ENCODE measurements around the gene IPO11. TPM values are rescaled to one million over a fixed set of nuclear protein-coding genes. Genes with fewer than 3 reads are reported as not detected.
"Not testable (repeated sequence)": the region's sequence is repeated elsewhere in the genome, so short reads cannot be mapped to it uniquely, and the experiment has no call there.

Gene IPO11
- total RNA-seq, 2 experiments from 2014 or later: 54.8 to 57.2 TPM

DNA sequence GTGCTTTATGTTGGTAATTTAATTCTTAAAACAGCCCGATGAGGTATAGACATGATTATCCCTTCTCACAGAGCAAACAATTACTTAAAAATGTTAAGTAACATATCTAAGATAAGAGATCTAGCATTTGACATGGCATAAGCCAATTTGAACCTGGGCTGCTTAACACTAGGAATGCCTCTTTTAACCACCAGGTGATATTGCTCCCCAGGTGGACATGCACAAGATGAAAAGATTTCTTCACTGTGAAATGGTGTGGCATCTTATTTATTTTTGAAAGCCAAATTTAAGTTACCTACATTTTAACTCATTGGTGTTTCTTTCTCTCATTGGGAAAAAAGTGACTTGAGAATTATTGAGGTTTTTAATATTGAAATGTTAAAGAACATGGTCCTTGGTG lies 150.3 kb downstream of the IPO11 start:
- H3K36me3 Mint-ChIP-seq (ENCODE audit: low read depth): peaks cover 49% of the 10 kb centered on the region
- H3K4me1 Mint-ChIP-seq (ENCODE audit: low read depth): no peaks in the 10 kb centered on the region
- no peak overlapping the region for H3K4me3 Mint-ChIP-seq
- H3K27me3 Mint-ChIP-seq (ENCODE audit: low read depth): no peaks in the 10 kb centered on the region
- CTCF ChIA-PET: no interaction called here
- intact Hi-C loops (cut with micrococcal nuclease): no loop called here
- DNase-seq: no peak
- H3K9me3 Mint-ChIP-seq: peaks cover 15% of the 10 kb centered on the region
- H3K27ac Mint-ChIP-seq: no peak overlapping the region

- Mint-ChIP-seq H3K36me3 (ENCODE audit: low read depth) (peaks cover 56% of the 10 kb centered on the region), H3K4me3 (no peak overlapping the region), H3K27ac (no peak overlapping the region), H3K9me3 (peaks cover 18% of the 10 kb centered on the region), H3K27me3 (ENCODE audit: low read depth) (no peaks in the 10 kb centered on the region), H3K4me1 (ENCODE audit: low read depth) (peaks cover 4% of the 10 kb centered on the region)
- CTCF ChIA-PET: no interaction called here
- intact Hi-C loops (cut with micrococcal nuclease): no loop called here
- no peak for DNase-seq
Measured at GRCh38 chr5:62564101-62564500, 151.5 kb downstream of the IPO11 start.

DNA sequence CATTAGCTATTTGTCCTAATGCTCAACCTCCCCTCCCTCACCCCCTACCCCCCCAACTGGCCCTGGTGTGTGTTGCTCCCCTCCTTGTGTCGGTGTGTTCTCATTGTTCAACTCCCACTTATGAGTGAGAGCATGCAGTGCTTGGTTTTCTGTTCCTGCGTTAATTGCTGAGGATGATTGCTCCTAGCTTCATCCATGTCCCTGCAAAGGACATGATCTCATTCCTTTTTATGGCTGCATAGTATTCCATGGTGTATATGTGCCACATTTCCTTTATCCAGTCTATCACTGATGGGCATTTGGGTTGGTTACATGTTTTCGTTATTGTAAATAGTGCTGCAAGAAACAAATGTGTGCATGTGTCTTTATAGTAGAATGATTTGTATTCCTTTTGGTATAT lies 153.2 kb downstream of the IPO11 start:
- H3K4me1 Mint-ChIP-seq (ENCODE audit: low read depth): peaks cover 13% of the 10 kb centered on the region
- DNase-seq; H3K4me3 Mint-ChIP-seq; H3K27me3 Mint-ChIP-seq (ENCODE audit: low read depth); intact Hi-C loops (cut with micrococcal nuclease); H3K27ac Mint-ChIP-seq; CTCF ChIA-PET: not testable (repeated sequence)
- H3K36me3 Mint-ChIP-seq (ENCODE audit: low read depth): peaks cover 51% of the 10 kb centered on the region
- H3K9me3 Mint-ChIP-seq: peaks cover 18% of the 10 kb centered on the region

DNA sequence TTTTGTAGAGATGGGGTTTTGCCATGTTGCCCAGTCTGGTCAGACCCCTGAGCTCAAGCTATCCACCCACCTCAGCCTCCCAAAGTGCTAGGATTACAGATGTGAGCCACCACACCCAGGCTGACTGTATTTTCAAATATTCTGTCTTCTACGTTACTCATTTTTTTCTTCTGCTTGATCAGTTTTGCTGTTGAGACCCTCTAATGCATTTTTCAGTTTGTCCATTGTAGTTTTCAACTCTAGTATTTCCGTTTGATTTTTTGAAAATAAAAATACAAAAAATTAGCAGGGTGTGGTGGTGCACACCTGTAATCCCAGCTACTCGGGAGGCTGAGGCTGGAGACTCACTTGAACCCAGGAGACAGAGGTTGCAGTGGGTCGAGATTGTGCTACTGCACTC lies 155.6 kb downstream of the IPO11 start:
- Mint-ChIP-seq H3K4me3 (no peak overlapping the region), H3K4me1 (ENCODE audit: low read depth) (peaks cover 15% of the 10 kb centered on the region), H3K36me3 (ENCODE audit: low read depth) (peaks cover 46% of the 10 kb centered on the region), H3K27ac (no peak overlapping the region), H3K27me3 (ENCODE audit: low read depth) (no peaks in the 10 kb centered on the region), H3K9me3 (peaks cover 18% of the 10 kb centered on the region)
- CTCF ChIA-PET: no interaction called here
- intact Hi-C loops (cut with micrococcal nuclease): no loop called here
- no peak for DNase-seq

DNA sequence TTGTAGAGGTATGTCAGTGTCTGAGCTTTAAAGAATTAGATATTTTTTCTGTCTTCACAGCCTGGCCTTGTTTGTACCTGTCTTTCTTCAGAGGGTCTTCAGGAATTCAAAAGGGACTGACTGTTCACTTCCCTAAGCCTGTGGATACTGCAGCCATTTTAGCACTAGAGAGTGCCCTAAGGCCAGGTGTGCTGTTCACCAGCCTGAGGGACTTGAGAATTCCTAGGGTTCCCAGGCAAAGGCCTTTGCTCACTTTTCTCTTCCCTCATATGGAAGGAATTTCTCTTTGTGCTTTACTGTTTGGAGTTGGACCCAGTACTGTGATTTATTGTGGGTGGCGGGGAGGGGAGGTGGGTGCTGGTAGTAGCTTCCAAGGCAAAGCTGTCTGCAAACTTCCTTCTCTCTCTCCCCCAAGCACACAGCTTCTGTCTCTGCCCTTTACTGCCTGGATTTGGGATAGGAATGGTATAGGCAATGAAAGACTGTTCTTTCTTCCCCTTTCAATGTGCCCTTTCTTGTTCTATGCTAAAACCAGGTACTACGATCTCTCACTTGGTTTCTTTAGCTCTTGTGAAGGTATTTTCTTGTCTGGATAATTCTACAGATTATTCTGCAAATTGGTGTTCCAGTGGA lies 156.4 kb downstream of the IPO11 start:
- peaks cover 15% of the 10 kb centered on the region for H3K4me1 Mint-ChIP-seq (ENCODE audit: low read depth)
- no peak overlapping the region for H3K4me3 Mint-ChIP-seq
- peaks cover 18% of the 10 kb centered on the region for H3K9me3 Mint-ChIP-seq
- intact Hi-C loops (cut with micrococcal nuclease): loop anchor here (1.0 kb wide), 1 partner anchor 9 kb away; the partner anchor contains the start of gene LRRC70
- H3K27me3 Mint-ChIP-seq (ENCODE audit: low read depth): no peaks in the 10 kb centered on the region
- CTCF ChIA-PET: no interaction called here
- DNase-seq: no peak
- peaks cover 46% of the 10 kb centered on the region for H3K36me3 Mint-ChIP-seq (ENCODE audit: low read depth)
- H3K27ac Mint-ChIP-seq: peak overlapping the region; percentile 25

GRCh38 chr5:62569470-62569869 lies 156.9 kb downstream of the IPO11 start:
- CTCF ChIA-PET: no interaction called here
- H3K4me1 Mint-ChIP-seq (ENCODE audit: low read depth): peaks cover 20% of the 10 kb centered on the region
- peaks cover 43% of the 10 kb centered on the region for H3K36me3 Mint-ChIP-seq (ENCODE audit: low read depth)
- H3K4me3 Mint-ChIP-seq: no peak overlapping the region
- peak overlapping the region; percentile 25 for H3K27ac Mint-ChIP-seq
- no peaks in the 10 kb centered on the region for H3K27me3 Mint-ChIP-seq (ENCODE audit: low read depth)
- DNase-seq: no peak
- intact Hi-C loops (cut with micrococcal nuclease): loop anchor here (1.0 kb wide), 1 partner anchor 9 kb away; the partner anchor contains the start of gene LRRC70
- H3K9me3 Mint-ChIP-seq: peaks cover 18% of the 10 kb centered on the region

DNA sequence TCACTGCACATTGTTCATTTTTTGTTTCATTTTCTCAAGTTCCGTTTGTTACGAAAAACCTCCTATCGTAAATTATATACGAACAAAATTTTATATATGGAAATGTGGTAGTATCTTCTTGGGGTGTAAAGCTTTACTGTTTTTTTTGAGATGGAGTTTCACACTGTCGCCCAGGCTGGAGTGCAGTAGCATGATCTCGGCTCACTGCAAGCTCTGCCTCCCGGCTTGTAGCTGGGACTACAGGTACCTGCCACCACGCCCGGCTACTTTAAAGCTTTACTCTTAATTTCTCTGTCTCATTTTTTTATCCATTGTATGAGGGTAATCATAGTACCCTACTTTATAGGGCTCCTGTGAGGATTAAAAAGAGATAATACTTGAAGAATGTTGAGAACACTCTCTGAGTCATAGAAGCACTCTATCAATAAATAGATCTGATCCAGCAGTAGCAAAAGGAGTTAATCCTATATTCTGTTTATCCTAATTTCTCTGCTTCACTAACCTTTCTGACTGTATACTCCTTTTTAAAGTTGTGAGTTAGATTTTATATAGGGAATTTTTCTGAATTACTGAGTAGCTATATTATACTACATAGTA lies 160.5 kb downstream of the IPO11 start:
- no peak overlapping the region for H3K27ac Mint-ChIP-seq
- intact Hi-C loops (cut with micrococcal nuclease): no loop called here
- H3K4me1 Mint-ChIP-seq (ENCODE audit: low read depth): peaks cover 31% of the 10 kb centered on the region
- H3K27me3 Mint-ChIP-seq (ENCODE audit: low read depth): no peaks in the 10 kb centered on the region
- H3K4me3 Mint-ChIP-seq: no peak overlapping the region
- H3K9me3 Mint-ChIP-seq: peaks cover 2% of the 10 kb centered on the region
- no peak for DNase-seq
- H3K36me3 Mint-ChIP-seq (ENCODE audit: low read depth): peaks cover 15% of the 10 kb centered on the region
- CTCF ChIA-PET: no interaction called here

GRCh38 chr5:62574599-62574998 lies 162.0 kb downstream of the IPO11 start:
- no peak overlapping the region for H3K27ac Mint-ChIP-seq
- H3K36me3 Mint-ChIP-seq (ENCODE audit: low read depth): peaks cover 5% of the 10 kb centered on the region
- H3K27me3 Mint-ChIP-seq (ENCODE audit: low read depth): no peaks in the 10 kb centered on the region
- DNase-seq: no peak
- peaks cover 26% of the 10 kb centered on the region for H3K4me1 Mint-ChIP-seq (ENCODE audit: low read depth)
- H3K9me3 Mint-ChIP-seq: no peaks in the 10 kb centered on the region
- no peak overlapping the region for H3K4me3 Mint-ChIP-seq
- CTCF ChIA-PET: no interaction called here
- intact Hi-C loops (cut with micrococcal nuclease): no loop called here

DNA sequence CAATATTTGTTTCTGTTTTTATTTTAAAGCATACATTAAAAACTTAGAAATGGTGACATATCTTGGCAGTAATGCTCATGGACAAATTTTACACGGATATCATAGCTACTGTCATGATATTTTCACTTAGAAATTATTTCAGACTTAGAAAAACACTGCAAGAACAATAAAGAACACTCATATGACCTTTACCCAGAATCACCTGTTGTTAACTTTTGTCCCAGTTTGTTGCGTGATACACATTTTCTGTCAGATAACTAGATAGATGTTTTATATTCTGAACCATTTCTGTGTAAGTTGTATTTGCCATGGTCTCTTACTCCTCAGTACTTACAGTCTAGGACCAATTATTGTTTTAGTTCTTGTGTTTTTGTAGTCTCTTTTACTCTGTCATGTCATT lies 162.5 kb downstream of the IPO11 start:
- DNase-seq: no peak
- Mint-ChIP-seq H3K4me3 (no peak overlapping the region), H3K9me3 (no peaks in the 10 kb centered on the region), H3K27me3 (ENCODE audit: low read depth) (no peaks in the 10 kb centered on the region), H3K27ac (no peak overlapping the region), H3K4me1 (ENCODE audit: low read depth) (peaks cover 26% of the 10 kb centered on the region), H3K36me3 (ENCODE audit: low read depth) (peaks cover 5% of the 10 kb centered on the region)
- CTCF ChIA-PET: no interaction called here
- intact Hi-C loops (cut with micrococcal nuclease): loop anchor here (5.0 kb wide), 1 partner anchor 173 kb away; the partner anchor contains the start of gene DIMT1

- H3K27me3 Mint-ChIP-seq (ENCODE audit: low read depth): no peaks in the 10 kb centered on the region
- H3K4me1 Mint-ChIP-seq (ENCODE audit: low read depth): peaks cover 24% of the 10 kb centered on the region
- no peak overlapping the region for H3K27ac Mint-ChIP-seq
- no peak overlapping the region for H3K4me3 Mint-ChIP-seq
- CTCF ChIA-PET: no interaction called here
- intact Hi-C loops (cut with micrococcal nuclease): loop anchor here (5.0 kb wide), 1 partner anchor 173 kb away; the partner anchor contains the start of gene DIMT1
- peaks cover 4% of the 10 kb centered on the region for H3K36me3 Mint-ChIP-seq (ENCODE audit: low read depth)
- DNase-seq: no peak
- H3K9me3 Mint-ChIP-seq: no peaks in the 10 kb centered on the region
Measured at GRCh38 chr5:62575489-62575888, 162.9 kb downstream of the IPO11 start.

DNA sequence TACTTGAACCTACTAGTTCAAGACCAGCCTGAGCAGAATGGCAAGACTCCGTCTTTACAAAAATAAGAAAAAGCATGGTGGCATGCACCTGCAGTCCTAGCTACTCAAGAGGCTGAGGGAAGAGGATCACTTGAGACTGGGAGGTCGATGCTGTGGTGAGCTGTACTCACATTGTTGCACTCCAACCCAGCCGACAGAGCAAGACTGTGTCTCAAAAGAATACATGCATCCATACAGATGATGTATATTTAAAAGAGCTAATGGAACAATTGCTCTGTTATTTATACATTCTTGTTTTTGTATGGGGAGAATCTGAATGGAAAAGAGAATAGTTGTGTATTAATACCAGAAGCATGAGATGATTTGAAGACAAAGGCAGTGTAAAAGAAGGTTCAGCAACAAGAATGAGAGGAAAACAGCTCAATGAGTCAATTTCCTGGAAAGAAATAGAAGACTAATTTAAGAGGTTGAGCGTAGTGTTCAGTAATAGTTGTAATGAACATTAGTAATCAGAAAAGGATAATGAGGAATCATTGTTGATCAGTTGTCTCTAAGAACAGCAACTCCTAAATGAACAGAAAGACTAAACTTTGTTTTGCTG lies 164.1 kb downstream of the IPO11 start:
- Mint-ChIP-seq H3K27me3 (ENCODE audit: low read depth) (no peaks in the 10 kb centered on the region), H3K9me3 (no peaks in the 10 kb centered on the region), H3K27ac (no peak overlapping the region), H3K36me3 (ENCODE audit: low read depth) (peaks cover 4% of the 10 kb centered on the region), H3K4me1 (ENCODE audit: low read depth) (peaks cover 28% of the 10 kb centered on the region), H3K4me3 (no peak overlapping the region)
- DNase-seq: no peak
- intact Hi-C loops (cut with micrococcal nuclease): loop anchor here (5.0 kb wide), 1 partner anchor 174 kb away; the partner anchor contains the start of gene DIMT1
- CTCF ChIA-PET: no interaction called here

- CTCF ChIA-PET: interaction anchor here (0.6 kb wide), 1 partner anchor 29 kb away, joined by 4 read pairs; no protein-coding TSS in a partner anchor
- no peaks in the 10 kb centered on the region for H3K9me3 Mint-ChIP-seq
- peaks cover 33% of the 10 kb centered on the region for H3K4me1 Mint-ChIP-seq (ENCODE audit: low read depth)
- H3K4me3 Mint-ChIP-seq: no peak overlapping the region
- H3K27ac Mint-ChIP-seq: no peak overlapping the region
- peaks cover 7% of the 10 kb centered on the region for H3K36me3 Mint-ChIP-seq (ENCODE audit: low read depth)
- H3K27me3 Mint-ChIP-seq (ENCODE audit: low read depth): no peaks in the 10 kb centered on the region
- no peak for DNase-seq
- intact Hi-C loops (cut with micrococcal nuclease): loop anchor here (5.0 kb wide), 1 partner anchor 175 kb away; the partner anchor contains the start of gene DIMT1
Measured at GRCh38 chr5:62577488-62577887, 164.9 kb downstream of the IPO11 start.
